Measurements from ENCODE around the gene HIC1. TPM values are rescaled to one million over a fixed set of nuclear protein-coding genes. Genes with fewer than 3 reads are reported as not detected.

The HIC1 gene
- total and polyA plus RNA-seq, 2 experiments from 2014 or later, result 0.17 to 0.26 TPM

DNA sequence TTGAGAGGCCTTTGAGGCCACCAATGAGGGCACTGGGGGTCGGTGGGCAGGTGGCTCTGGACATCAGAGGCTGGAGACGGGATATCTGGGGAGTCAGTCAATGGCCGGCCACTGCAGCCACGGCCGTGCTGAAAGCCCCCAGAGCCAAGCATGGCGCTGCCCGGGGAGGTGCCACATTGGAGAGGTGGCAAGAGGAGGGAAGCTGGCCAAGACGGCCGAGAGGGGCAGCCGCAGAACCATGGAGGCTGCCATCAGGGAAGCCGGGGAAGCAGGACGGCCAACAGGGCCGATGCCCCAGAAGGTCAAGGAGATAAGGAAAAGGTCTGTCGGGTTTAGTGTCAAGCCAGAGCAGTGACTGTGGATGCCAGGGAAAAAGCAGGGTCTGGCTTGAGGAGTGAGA, 39.6 kb upstream of the HIC1 start:
- no peaks in the 10 kb centered on the region for H3K36me3 Mint-ChIP-seq (ENCODE audit: low read depth)
- peaks cover 22% of the 10 kb centered on the region; the same call in 1 of the 2 replicates for H3K27me3 ChIP-seq (ENCODE audit: insufficient read depth)
- H3K4me3 Mint-ChIP-seq, result no peak overlapping the region
- H3K27me3 Mint-ChIP-seq (ENCODE audit: insufficient read depth, low read depth, poor library complexity), result peaks cover 44% of the 10 kb centered on the region
- no peak overlapping the region for H3K4me3 ChIP-seq
- H3K4me2 ChIP-seq, result no peak overlapping the region
- H2AFZ ChIP-seq, result no peak overlapping the region
- H4K20me1 ChIP-seq (replicated peaks; ENCODE audit: insufficient read depth), result no peaks in the 10 kb centered on the region
- H3K4me1 ChIP-seq (ENCODE audit: insufficient read depth), result peaks cover 13% of the 10 kb centered on the region; the same call in 1 of the 2 replicates
- TF ChIP-seq, protein P1, sequence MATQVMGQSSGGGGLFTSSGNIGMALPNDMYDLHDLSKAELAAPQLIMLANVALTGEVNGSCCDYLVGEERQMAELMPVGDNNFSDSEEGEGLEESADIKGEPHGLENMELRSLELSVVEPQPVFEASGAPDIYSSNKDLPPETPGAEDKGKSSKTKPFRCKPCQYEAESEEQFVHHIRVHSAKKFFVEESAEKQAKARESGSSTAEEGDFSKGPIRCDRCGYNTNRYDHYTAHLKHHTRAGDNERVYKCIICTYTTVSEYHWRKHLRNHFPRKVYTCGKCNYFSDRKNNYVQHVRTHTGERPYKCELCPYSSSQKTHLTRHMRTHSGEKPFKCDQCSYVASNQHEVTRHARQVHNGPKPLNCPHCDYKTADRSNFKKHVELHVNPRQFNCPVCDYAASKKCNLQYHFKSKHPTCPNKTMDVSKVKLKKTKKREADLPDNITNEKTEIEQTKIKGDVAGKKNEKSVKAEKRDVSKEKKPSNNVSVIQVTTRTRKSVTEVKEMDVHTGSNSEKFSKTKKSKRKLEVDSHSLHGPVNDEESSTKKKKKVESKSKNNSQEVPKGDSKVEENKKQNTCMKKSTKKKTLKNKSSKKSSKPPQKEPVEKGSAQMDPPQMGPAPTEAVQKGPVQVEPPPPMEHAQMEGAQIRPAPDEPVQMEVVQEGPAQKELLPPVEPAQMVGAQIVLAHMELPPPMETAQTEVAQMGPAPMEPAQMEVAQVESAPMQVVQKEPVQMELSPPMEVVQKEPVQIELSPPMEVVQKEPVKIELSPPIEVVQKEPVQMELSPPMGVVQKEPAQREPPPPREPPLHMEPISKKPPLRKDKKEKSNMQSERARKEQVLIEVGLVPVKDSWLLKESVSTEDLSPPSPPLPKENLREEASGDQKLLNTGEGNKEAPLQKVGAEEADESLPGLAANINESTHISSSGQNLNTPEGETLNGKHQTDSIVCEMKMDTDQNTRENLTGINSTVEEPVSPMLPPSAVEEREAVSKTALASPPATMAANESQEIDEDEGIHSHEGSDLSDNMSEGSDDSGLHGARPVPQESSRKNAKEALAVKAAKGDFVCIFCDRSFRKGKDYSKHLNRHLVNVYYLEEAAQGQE (IDR thresholded peaks at IDR 0.05; ENCODE audit: unreplicated experiment), result no peak
- TF ChIP-seq POLR2AphosphoS5 (IDR thresholded peaks at IDR 0.05; ENCODE audit: low read depth) (no peak), EZH2phosphoT487 (IDR thresholded peaks at IDR 0.05; ENCODE audit: unreplicated experiment) (no peak), EZH2 (IDR thresholded peaks at IDR 0.05; ENCODE audit: low read depth, unreplicated experiment) (no peak), NANOG (IDR thresholded peaks at IDR 0.05; ENCODE audit: borderline replicate concordance) (no peak), ZNF331 (CRISPR knock-in tag; IDR thresholded peaks at IDR 0.05; ENCODE audit: low read depth) (no peak), JUNB (IDR thresholded peaks at IDR 0.05; ENCODE audit: unreplicated experiment) (no peak)
- TF ChIP-seq, protein P2, sequence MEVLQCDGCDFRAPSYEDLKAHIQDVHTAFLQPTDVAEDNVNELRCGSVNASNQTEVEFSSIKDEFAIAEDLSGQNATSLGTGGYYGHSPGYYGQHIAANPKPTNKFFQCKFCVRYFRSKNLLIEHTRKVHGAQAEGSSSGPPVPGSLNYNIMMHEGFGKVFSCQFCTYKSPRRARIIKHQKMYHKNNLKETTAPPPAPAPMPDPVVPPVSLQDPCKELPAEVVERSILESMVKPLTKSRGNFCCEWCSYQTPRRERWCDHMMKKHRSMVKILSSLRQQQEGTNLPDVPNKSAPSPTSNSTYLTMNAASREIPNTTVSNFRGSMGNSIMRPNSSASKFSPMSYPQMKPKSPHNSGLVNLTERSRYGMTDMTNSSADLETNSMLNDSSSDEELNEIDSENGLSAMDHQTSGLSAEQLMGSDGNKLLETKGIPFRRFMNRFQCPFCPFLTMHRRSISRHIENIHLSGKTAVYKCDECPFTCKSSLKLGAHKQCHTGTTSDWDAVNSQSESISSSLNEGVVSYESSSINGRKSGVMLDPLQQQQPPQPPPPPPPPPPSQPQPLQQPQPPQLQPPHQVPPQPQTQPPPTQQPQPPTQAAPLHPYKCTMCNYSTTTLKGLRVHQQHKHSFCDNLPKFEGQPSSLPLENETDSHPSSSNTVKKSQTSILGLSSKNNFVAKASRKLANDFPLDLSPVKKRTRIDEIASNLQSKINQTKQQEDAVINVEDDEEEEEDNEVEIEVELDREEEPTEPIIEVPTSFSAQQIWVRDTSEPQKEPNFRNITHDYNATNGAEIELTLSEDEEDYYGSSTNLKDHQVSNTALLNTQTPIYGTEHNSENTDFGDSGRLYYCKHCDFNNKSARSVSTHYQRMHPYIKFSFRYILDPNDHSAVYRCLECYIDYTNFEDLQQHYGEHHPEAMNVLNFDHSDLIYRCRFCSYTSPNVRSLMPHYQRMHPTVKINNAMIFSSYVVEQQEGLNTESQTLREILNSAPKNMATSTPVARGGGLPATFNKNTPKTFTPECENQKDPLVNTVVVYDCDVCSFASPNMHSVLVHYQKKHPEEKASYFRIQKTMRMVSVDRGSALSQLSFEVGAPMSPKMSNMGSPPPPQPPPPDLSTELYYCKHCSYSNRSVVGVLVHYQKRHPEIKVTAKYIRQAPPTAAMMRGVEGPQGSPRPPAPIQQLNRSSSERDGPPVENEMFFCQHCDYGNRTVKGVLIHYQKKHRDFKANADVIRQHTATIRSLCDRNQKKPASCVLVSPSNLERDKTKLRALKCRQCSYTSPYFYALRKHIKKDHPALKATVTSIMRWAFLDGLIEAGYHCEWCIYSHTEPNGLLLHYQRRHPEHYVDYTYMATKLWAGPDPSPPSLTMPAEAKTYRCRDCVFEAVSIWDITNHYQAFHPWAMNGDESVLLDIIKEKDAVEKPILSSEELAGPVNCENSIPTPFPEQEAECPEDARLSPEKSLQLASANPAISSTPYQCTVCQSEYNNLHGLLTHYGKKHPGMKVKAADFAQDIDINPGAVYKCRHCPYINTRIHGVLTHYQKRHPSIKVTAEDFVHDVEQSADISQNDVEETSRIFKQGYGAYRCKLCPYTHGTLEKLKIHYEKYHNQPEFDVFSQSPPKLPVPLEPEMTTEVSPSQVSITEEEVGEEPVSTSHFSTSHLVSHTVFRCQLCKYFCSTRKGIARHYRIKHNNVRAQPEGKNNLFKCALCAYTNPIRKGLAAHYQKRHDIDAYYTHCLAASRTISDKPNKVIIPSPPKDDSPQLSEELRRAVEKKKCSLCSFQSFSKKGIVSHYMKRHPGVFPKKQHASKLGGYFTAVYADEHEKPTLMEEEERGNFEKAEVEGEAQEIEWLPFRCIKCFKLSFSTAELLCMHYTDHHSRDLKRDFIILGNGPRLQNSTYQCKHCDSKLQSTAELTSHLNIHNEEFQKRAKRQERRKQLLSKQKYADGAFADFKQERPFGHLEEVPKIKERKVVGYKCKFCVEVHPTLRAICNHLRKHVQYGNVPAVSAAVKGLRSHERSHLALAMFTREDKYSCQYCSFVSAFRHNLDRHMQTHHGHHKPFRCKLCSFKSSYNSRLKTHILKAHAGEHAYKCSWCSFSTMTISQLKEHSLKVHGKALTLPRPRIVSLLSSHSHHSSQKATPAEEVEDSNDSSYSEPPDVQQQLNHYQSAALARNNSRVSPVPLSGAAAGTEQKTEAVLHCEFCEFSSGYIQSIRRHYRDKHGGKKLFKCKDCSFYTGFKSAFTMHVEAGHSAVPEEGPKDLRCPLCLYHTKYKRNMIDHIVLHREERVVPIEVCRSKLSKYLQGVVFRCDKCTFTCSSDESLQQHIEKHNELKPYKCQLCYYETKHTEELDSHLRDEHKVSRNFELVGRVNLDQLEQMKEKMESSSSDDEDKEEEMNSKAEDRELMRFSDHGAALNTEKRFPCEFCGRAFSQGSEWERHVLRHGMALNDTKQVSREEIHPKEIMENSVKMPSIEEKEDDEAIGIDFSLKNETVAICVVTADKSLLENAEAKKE (CRISPR knock-in tag; IDR thresholded peaks at IDR 0.05), result no peak
- DNase-seq (ENCODE audit: low spot score), result no peak
- H3K9me3 Mint-ChIP-seq, result no peaks in the 10 kb centered on the region; the same call in 2 of the 3 replicates
- H3K27ac Mint-ChIP-seq, result no peak overlapping the region
- no peaks in the 10 kb centered on the region for H3K36me3 ChIP-seq (ENCODE audit: insufficient read depth)
- H3K27ac ChIP-seq (ENCODE audit: low read depth), result no peak overlapping the region
- H3F3A ChIP-seq (replicated peaks; ENCODE audit: low read depth), result no peaks in the 10 kb centered on the region; the same call in 1 of the 2 replicates
- no peaks in the 10 kb centered on the region for H3K79me2 ChIP-seq (replicated peaks; ENCODE audit: insufficient read depth)
- H3K4me1 Mint-ChIP-seq, result peaks cover 17% of the 10 kb centered on the region
- H3K9me2 ChIP-seq (ENCODE audit: insufficient read depth), result no peaks in the 10 kb centered on the region
- ATAC-seq, result no peak

Data from GM23338 (cell line).